HepG2 (cell line): ENCODE measurements around the gene MATK. TPM values are rescaled to one million over a fixed set of nuclear protein-coding genes. Genes with fewer than 3 reads are reported as not detected.

Experiments used
- ATAC-seq: fragments of 200-7000 bp; cut with Tn5 transposase; 3 replicates; pipeline ENCODE4 v1.9.1; 2020; ENCODE audit warnings: mild to moderate bottlenecking, moderate library complexity
- BruUV-seq: library from RNA; stranded (reverse); fragments of 400-500 nt; replicated peaks from 2 replicates; lab custom pipeline; 2021; lab: Mats Ljungman, UMichigan
- CTCF ChIA-PET: fragments of 300-600 bp; formaldehyde crosslinking; extraction: SDS; loops from one replicate; lab custom pipeline; 2021; ENCODE audit warnings: low total read pairs, inconsistent platforms, low intra/inter-chr PET ratio; lab: Yijun Ruan, JAX
- POLR2A ChIA-PET: fragments of 350-600 bp; sonication (Branson Sonifier 250); formaldehyde crosslinking; loops from one replicate; lab custom pipeline; 2020; ENCODE audit warnings: antibody characterized with exemption, inconsistent platforms; lab: Yijun Ruan, JAX
- DNase-seq: peaks from one replicate; pipeline ENCODE4 v3.0.0-alpha.2; 2015; ENCODE audit warnings: low spot score
- FAIRE-seq: peaks from 3 replicates; lab custom pipeline; 2011; peaks lifted over from hg19 to GRCh38; lab: Jason Lieb, UNC
- H2AFZ ChIP-seq: one replicate; pipeline ENCODE4 v1.6.1; 2011; ENCODE audit warnings: low read length, inconsistent platforms
- H3K27ac ChIP-seq: fragments of 300-600 bp; 3 replicates; pipeline ENCODE4 v1.8.0; 2011; ENCODE audit warnings: mixed run types, mild to moderate bottlenecking, mixed read lengths, low read length, inconsistent platforms; ENCODE audit not compliant: insufficient read depth; ENCODE audit errors: extremely low read length
- H3K27me3 ChIP-seq, 2 experiments: fragments of 200-600 bp in 1 of 2; 2 replicates in 1 of 2; 3 replicates in 1 of 2; pipeline versions ENCODE4 v1.6.0 to v1.8.0; 2011; ENCODE audit warnings: low read length in 2 of 2, mild to moderate bottlenecking in 2 of 2, moderate library complexity in 2 of 2, inconsistent platforms in 1 of 2; ENCODE audit not compliant: insufficient read depth in 2 of 2, control insufficient read depth in 1 of 2
- H3K36me3 ChIP-seq, 2 experiments: fragments of 200-600 bp in 1 of 2; replicated peaks in 1 of 2; 2 replicates in 1 of 2; 3 replicates in 1 of 2; pipeline versions ENCODE4 v1.5.1 to v1.8.0; 2011; ENCODE audit warnings: low read length in 2 of 2, inconsistent platforms in 1 of 2; ENCODE audit not compliant: insufficient read depth in 2 of 2, control insufficient read depth in 1 of 2
- H3K4me1 ChIP-seq: 2 replicates; pipeline ENCODE4 v1.5.1; 2012; ENCODE audit warnings: low read length, inconsistent platforms; ENCODE audit not compliant: insufficient read depth
- H3K4me2 ChIP-seq: 2 replicates; pipeline ENCODE4 v1.6.0; 2011; ENCODE audit warnings: low read depth, low read length, inconsistent platforms
- H3K4me3 ChIP-seq, 3 experiments: fragments of 200-600 bp in 1 of 3; sonication (generic), shearing (Covaris generic) in 1 of 3; replicated peaks in 1 of 3; 2 replicates each; pipeline ENCODE4 v1.5.1; 2011 to 2016; ENCODE audit warnings: low read length in 3 of 3, inconsistent platforms in 2 of 3, low read depth in 2 of 3, mild to moderate bottlenecking in 2 of 3, control low read depth in 1 of 3, mixed read lengths in 1 of 3; ENCODE audit not compliant: insufficient read depth in 1 of 3
- H3K79me2 ChIP-seq: one replicate; pipeline ENCODE4 v1.6.1; 2011; ENCODE audit warnings: low read length, inconsistent platforms; ENCODE audit not compliant: insufficient read depth
- H3K9ac ChIP-seq: 2 replicates; pipeline ENCODE4 v1.6.0; 2011; ENCODE audit warnings: mild to moderate bottlenecking, low read depth, low read length, inconsistent platforms; ENCODE audit not compliant: insufficient read depth
- H3K9me3 ChIP-seq: 2 replicates; pipeline ENCODE4 v1.5.1; 2012; ENCODE audit warnings: mild to moderate bottlenecking, low read length
- H4K20me1 ChIP-seq: 2 replicates; pipeline ENCODE4 v1.6.0; 2011; ENCODE audit warnings: inconsistent platforms, mild to moderate bottlenecking, low read length, moderate library complexity; ENCODE audit not compliant: insufficient read depth
- MAFG ChIP-seq: sonication (generic); formaldehyde crosslinking; IDR thresholded peaks from 2 replicates; pipeline ENCODE4 v1.5.1; 2020; ENCODE audit warnings: mild to moderate bottlenecking, missing genetic modification reagents
- MXD1 ChIP-seq: sonication (generic); formaldehyde crosslinking; IDR thresholded peaks from 2 replicates; pipeline ENCODE4 v1.4.0; 2020; ENCODE audit warnings: mild to moderate bottlenecking, missing genetic modification reagents
- MYPOP ChIP-seq: sonication (generic); formaldehyde crosslinking; IDR thresholded peaks from 2 replicates; pipeline ENCODE4 v1.8.1; 2023; ENCODE audit warnings: mild to moderate bottlenecking, moderate library complexity, missing genetic modification reagents
- PAX8 ChIP-seq: sonication (generic); formaldehyde crosslinking; IDR thresholded peaks from 2 replicates; pipeline ENCODE4 v1.8.0; 2022; ENCODE audit warnings: mild to moderate bottlenecking, missing genetic modification reagents, borderline replicate concordance
- RFX1 ChIP-seq: fragments of 450-650 bp; IDR thresholded peaks from 2 replicates; pipeline ENCODE4 v1.6.1; 2017
- SMARCE1 ChIP-seq: fragments of 450-650 bp; IDR thresholded peaks from 2 replicates; pipeline ENCODE4 v1.6.1; 2017; ENCODE audit warnings: borderline replicate concordance
- SUZ12 ChIP-seq: fragments of 150-350 bp; IDR thresholded peaks from 2 replicates; pipeline ENCODE4 v1.6.1; 2014; ENCODE audit warnings: low read depth, low read length
- ZNF430 ChIP-seq: sonication (generic); formaldehyde crosslinking; IDR thresholded peaks from 2 replicates; pipeline ENCODE4 v1.9.0; 2021; ENCODE audit warnings: mild to moderate bottlenecking, missing genetic modification reagents
- ZNF512 ChIP-seq: sonication (generic); formaldehyde crosslinking; IDR thresholded peaks from 2 replicates; pipeline ENCODE4 v1.4.0; 2020; ENCODE audit warnings: mild to moderate bottlenecking, missing genetic modification reagents
- ZNF788 ChIP-seq: sonication (generic); formaldehyde crosslinking; IDR thresholded peaks from 2 replicates; pipeline ENCODE4 v1.5.0; 2020; ENCODE audit warnings: mild to moderate bottlenecking, missing genetic modification reagents, borderline replicate concordance
- WGBS: methylation state at CpG from one replicate; pipeline ENCODE4 v1.1.6; 2017; ENCODE audit warnings: low lambda C conversion rate; 5-methylcytosine and 5-hydroxymethylcytosine counted together
- in situ Hi-C: cut with HindIII; loops from 2 replicates; pipeline ENCODE4 v1.10.0; 2017; ENCODE audit warnings: low pct_unique_long_range_greater_than_20kb; ENCODE audit not compliant: extremely low pct_ligation_motif_present
- intact Hi-C: fragments of 100-400 bp; cut with micrococcal nuclease; formaldehyde crosslinking; loops from one replicate; pipeline ENCODE4 v1.10.0; 2022; ENCODE audit not compliant: unreplicated experiment
- polyA plus RNA-seq, 8 experiments: library from polyadenylated mRNA; depleted of rRNA in 3 of 8; stranded (reverse) in 7 of 8; unstranded in 1 of 8; fragments of >200 nt; fragmentation: Illumina TruSeq in 4 of 8; extraction: Trizol in 4 of 8; gene quantifications; 2 replicates each; pipeline versions ENCODE4 v1.2.1 to v1.2.3, GENCODE V29; 2011 to 2016; ENCODE audit warnings: low read depth in 4 of 8, missing spikeins in 1 of 8, mixed read lengths in 1 of 8; ENCODE audit not compliant: insufficient read depth in 1 of 8
- total RNA-seq, 5 experiments: library from RNA; depleted of rRNA; stranded (reverse); fragments of >200 nt; fragmentation: Illumina TruSeq; extraction: Trizol; gene quantifications; 2 replicates each; pipeline ENCODE4 v1.2.3, GENCODE V29; 2016; ENCODE audit warnings: low read depth in 1 of 5

MATK gene
- total and polyA plus RNA-seq, 2 of the 13 experiments (the other 11 are each of a cell fraction or from before 2014, with no cell fraction given): 0.09 TPM; not detected in 1

- H2AFZ ChIP-seq: no peak overlapping the region
- ChIA-PET CTCF (no interaction called here), POLR2A (no interaction called here)
- 98% methylated on average over 12 of the region's 12 CpGs for WGBS
- DNase-seq: no peak
- peaks cover 12% of the 10 kb centered on the region for H3K79me2 ChIP-seq
- H4K20me1 ChIP-seq: no peaks in the 10 kb centered on the region
- no peak for ATAC-seq
- TF ChIP-seq MAFG (CRISPR knock-in tag) (no peak), MXD1 (CRISPR knock-in tag) (no peak), RFX1 (no peak), PAX8 (CRISPR knock-in tag) (no peak), SUZ12 (no peak)
- no peak overlapping the region for H3K9ac ChIP-seq
- in situ Hi-C loops (no loop called here), intact Hi-C loops (loop anchor here (10.0 kb wide), 1 partner anchor 60 kb away; the partner anchor contains the start of genes PIP5K1C and TJP3)
- no peaks in the 10 kb centered on the region for H3K9me3 ChIP-seq
- no TSS peak for BruUV-seq
- peaks cover 15% of the 10 kb centered on the region for H3K4me1 ChIP-seq
- H3K27ac ChIP-seq: no peak overlapping the region
- no peak overlapping the region for H3K4me2 ChIP-seq
- no peaks in the 10 kb centered on the region; a peak in 1 of 5 replicates for H3K27me3 ChIP-seq
- peaks cover 9 to 20% of the 10 kb centered on the region in 2 experiments; a peak in 2 of 5 replicates for H3K36me3 ChIP-seq
- FAIRE-seq: no peak
- H3K4me3 ChIP-seq: no peak overlapping the region
Observed at GRCh38 chr19:3765121-3765520, 21.1 kb downstream of the MATK start.

GRCh38 chr19:3762501-3763459 lies 23.4 kb downstream of the MATK start, which contains the start of gene MRPL54:
TSS of gene MRPL54 (plus strand) at chr19:3762682. CDS start at chr19:3762701, 19 bp downstream.
- BruUV-seq: TSS peak; percentile 97
- DNase-seq: peak; percentile 97
- Histone ChIP-seq H4K20me1 (no peaks in the 10 kb centered on the region), H3K27ac (peak within 1 kb of the TSS; percentile 95), H3K4me3 (peak within 1 kb of the TSS; percentile 84 to 99 (median 90)), H3K9me3 (no peaks in the 10 kb centered on the region), H3K27me3 (no peaks in the 10 kb centered on the region; a peak in 1 of 5 replicates), H3K9ac (peak within 1 kb of the TSS; percentile 93), H2AFZ (peak within 1 kb of the TSS; percentile 91), H3K4me2 (peak within 1 kb of the TSS; percentile 88), H3K36me3 (peaks cover 7 to 25% of the 10 kb centered on the region in 2 experiments; a peak in 2 of 5 replicates), H3K4me1 (peaks cover 17% of the 10 kb centered on the region), H3K79me2 (peaks cover 12% of the 10 kb centered on the region)
- intact Hi-C loops (loop anchor here (10.0 kb wide), 1 partner anchor 58 kb away; the partner anchor contains the start of genes PIP5K1C and TJP3), in situ Hi-C loops (no loop called here)
- WGBS: 1% methylated on average over 40 of the region's 47 CpGs
- POLR2A ChIA-PET: interaction anchor here (0.5 to 2.0 kb wide), 22 partner anchors 9 to 1287 kb away, joined by 3 to 15 read pairs (median 4); partner anchors contain the start of genes CACTIN, EEF2, GADD45B and PIAS4
- CTCF ChIA-PET: no interaction called here
- peak; percentile 90 for FAIRE-seq
- peak; percentile 91 for ATAC-seq
- TF ChIP-seq ZNF430 (CRISPR knock-in tag) (0 out of 2 replicates have a peak, but pooled peaks have one; percentile 22), ZNF788 (CRISPR knock-in tag) (peak; percentile 74; the same call in 1 of the 2 replicates), MYPOP (CRISPR knock-in tag) (0 out of 2 replicates have a peak, but pooled peaks have one; percentile 54), SMARCE1 (no peak), ZNF512 (no peak)
